GM19324 (cell line): ENCODE data around the gene PPP6R2.
"Not testable (repeated sequence)": the region's sequence is repeated elsewhere in the genome, so short reads cannot be mapped to it uniquely, and the experiment has no call there.

Experiments
- ATAC-seq: cut with Tn5 transposase; IDR thresholded peaks from one replicate; pipeline ENCODE4 v1.9.1; 2021; ENCODE audit warnings: mild to moderate bottlenecking, moderate library complexity; ENCODE audit not compliant: unreplicated experiment, low FRiP score

The PPP6R2 gene

GRCh38 chr22:50419116-50419515 is 76.0 kb downstream of the PPP6R2 start:
- ATAC-seq, result no peak

- ATAC-seq, result no peak
Observed at GRCh38 chr22:50420015-50420414, 76.9 kb downstream of the PPP6R2 start.

GRCh38 chr22:50420581-50420980 is 77.5 kb downstream of the PPP6R2 start:
- no peak for ATAC-seq

GRCh38 chr22:50422046-50422445 is 78.9 kb downstream of the PPP6R2 start:
- no peak for ATAC-seq

- ATAC-seq, result no peak
Observed at GRCh38 chr22:50422961-50423815, 80.1 kb downstream of the PPP6R2 start.

GRCh38 chr22:50423956-50424355 is 80.8 kb downstream of the PPP6R2 start:
- ATAC-seq, result no peak

GRCh38 chr22:50425179-50425916 is 82.2 kb downstream of the PPP6R2 start:
- no peak for ATAC-seq

- no peak for ATAC-seq
Observed at GRCh38 chr22:50432131-50432876, 89.2 kb downstream of the PPP6R2 start.

- not testable (repeated sequence) for ATAC-seq
Observed at GRCh38 chr22:50432877-50433510, 89.9 kb downstream of the PPP6R2 start.

- no peak for ATAC-seq
Observed at GRCh38 chr22:50434849-50435248, 91.7 kb downstream of the PPP6R2 start.

- ATAC-seq, result no peak
Observed at GRCh38 chr22:50435291-50436014, 92.3 kb downstream of the PPP6R2 start.

GRCh38 chr22:50436015-50436830 is 93.1 kb downstream of the PPP6R2 start:
- ATAC-seq, result no peak

GRCh38 chr22:50436841-50437341 is 93.8 kb downstream of the PPP6R2 start:
- ATAC-seq, result no peak

GRCh38 chr22:50437511-50438304 is 94.6 kb downstream of the PPP6R2 start:
- no peak for ATAC-seq

GRCh38 chr22:50438305-50439275 is 95.5 kb downstream of the PPP6R2 start:
- no peak for ATAC-seq

GRCh38 chr22:50439314-50439870 is 96.3 kb downstream of the PPP6R2 start:
- no peak for ATAC-seq
